Mammary epithelial cell (primary cell): Measurements from ENCODE around the gene ALOXE3.

ENCODE experiments used
- EZH2 ChIP-seq: IDR thresholded peaks from 2 replicates; pipeline ENCODE4 v1.6.1; 2012; ENCODE audit warnings: low read length, inconsistent platforms, borderline replicate concordance
- TF ChIP-seq, protein P1 (sequence below), 2 donors: IDR thresholded peaks in 1 of 2; conservative IDR thresholded peaks in 1 of 2; 2 replicates each; pipeline ENCODE4 v1.5.1; 2011 to 2012; ENCODE audit warnings: inconsistent platforms in 2 of 2, low read length in 2 of 2, mild to moderate bottlenecking in 2 of 2, control low read depth in 1 of 2, low read depth in 1 of 2; ENCODE audit not compliant: insufficient read depth in 1 of 2; ENCODE audit errors: extremely low read depth in 1 of 2

DNA sequence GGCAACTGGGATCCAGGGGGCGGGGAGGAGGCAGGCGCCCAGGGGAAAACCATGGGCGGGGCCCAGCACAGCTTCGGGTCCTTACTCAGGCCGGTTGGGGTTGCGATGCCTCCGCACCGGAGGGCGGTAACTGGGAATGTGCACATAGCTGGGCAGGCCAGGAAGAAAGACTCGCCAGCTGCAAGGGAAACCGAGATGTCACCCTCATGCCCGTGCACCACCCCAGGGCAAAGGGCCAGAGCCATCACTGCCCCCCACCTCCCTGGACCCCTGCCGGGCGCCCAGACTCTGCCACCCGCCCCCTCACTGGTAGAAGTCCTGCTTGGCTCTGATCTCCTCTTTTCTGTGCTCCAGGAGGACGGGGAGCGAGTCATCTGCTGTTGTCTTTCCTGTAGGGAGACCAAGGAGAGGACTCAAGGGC is 37.5 kb downstream of the ALOXE3 start:
- TF ChIP-seq, protein P1, sequence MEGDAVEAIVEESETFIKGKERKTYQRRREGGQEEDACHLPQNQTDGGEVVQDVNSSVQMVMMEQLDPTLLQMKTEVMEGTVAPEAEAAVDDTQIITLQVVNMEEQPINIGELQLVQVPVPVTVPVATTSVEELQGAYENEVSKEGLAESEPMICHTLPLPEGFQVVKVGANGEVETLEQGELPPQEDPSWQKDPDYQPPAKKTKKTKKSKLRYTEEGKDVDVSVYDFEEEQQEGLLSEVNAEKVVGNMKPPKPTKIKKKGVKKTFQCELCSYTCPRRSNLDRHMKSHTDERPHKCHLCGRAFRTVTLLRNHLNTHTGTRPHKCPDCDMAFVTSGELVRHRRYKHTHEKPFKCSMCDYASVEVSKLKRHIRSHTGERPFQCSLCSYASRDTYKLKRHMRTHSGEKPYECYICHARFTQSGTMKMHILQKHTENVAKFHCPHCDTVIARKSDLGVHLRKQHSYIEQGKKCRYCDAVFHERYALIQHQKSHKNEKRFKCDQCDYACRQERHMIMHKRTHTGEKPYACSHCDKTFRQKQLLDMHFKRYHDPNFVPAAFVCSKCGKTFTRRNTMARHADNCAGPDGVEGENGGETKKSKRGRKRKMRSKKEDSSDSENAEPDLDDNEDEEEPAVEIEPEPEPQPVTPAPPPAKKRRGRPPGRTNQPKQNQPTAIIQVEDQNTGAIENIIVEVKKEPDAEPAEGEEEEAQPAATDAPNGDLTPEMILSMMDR (conservative IDR thresholded peaks at IDR 0.05 in 1 of 2, IDR thresholded peaks at IDR 0.05 in 1 of 2; ENCODE audit: extremely low read depth in 1 of 2, insufficient read depth in 1 of 2, low read depth in 1 of 2, low read length in 2 of 2): no peak
- TF ChIP-seq EZH2: no peak
